Measurements from ENCODE around the gene ECI2.

The ECI2 gene

DNA sequence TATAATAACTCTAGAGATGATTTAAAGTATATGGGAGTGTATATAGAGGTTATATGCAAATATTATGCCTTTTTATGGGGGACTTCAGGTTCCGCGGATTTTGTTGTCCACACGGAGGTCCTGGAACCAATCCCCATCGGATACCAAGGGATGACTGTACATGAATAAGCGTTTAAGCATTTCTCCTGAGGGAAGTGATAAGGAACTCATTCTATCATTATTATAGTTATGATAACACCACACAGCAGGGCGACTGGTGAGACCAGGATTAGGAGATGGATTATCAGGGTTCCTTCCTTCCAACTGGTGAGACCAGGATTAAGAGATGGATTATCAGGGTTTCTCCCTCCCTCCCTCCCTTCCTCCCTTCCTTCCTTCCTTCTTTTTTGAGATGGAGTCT, 6.6 kb downstream of the ECI2 start:
- Histone ChIP-seq H4K20me1 (ENCODE audit: insufficient read depth, low read length) (no peaks in the 10 kb centered on the region), H3F3A (ENCODE audit: insufficient read depth, low read length) (no peaks in the 10 kb centered on the region), H3K9me2 (ENCODE audit: low read depth, low read length) (no peaks in the 10 kb centered on the region), H3K79me2 (ENCODE audit: insufficient read depth, low read length) (no peaks in the 10 kb centered on the region), H3K4me3 (ENCODE audit: low read depth, low read length, poor library complexity, severe bottlenecking) (no peak overlapping the region), H3K27me3 (ENCODE audit: insufficient read depth, low read length) (no peaks in the 10 kb centered on the region), H3K36me3 (ENCODE audit: insufficient read depth, low read length) (peaks cover 60% of the 10 kb centered on the region), H3K27ac (ENCODE audit: low read depth, low read length, poor library complexity, severe bottlenecking) (no peak overlapping the region), H3K4me2 (ENCODE audit: low read length) (no peak overlapping the region), H3K9ac (ENCODE audit: low read length) (no peak overlapping the region), H2AFZ (ENCODE audit: low read length) (no peak overlapping the region), H3K4me1 (ENCODE audit: insufficient read depth, low read length, severe bottlenecking) (peaks cover 4% of the 10 kb centered on the region), H3K9me3 (ENCODE audit: low read length) (peaks cover 2% of the 10 kb centered on the region; the same call in 1 of the 2 replicates)
- TF ChIP-seq, protein P1, sequence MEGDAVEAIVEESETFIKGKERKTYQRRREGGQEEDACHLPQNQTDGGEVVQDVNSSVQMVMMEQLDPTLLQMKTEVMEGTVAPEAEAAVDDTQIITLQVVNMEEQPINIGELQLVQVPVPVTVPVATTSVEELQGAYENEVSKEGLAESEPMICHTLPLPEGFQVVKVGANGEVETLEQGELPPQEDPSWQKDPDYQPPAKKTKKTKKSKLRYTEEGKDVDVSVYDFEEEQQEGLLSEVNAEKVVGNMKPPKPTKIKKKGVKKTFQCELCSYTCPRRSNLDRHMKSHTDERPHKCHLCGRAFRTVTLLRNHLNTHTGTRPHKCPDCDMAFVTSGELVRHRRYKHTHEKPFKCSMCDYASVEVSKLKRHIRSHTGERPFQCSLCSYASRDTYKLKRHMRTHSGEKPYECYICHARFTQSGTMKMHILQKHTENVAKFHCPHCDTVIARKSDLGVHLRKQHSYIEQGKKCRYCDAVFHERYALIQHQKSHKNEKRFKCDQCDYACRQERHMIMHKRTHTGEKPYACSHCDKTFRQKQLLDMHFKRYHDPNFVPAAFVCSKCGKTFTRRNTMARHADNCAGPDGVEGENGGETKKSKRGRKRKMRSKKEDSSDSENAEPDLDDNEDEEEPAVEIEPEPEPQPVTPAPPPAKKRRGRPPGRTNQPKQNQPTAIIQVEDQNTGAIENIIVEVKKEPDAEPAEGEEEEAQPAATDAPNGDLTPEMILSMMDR (IDR thresholded peaks at IDR 0.05; ENCODE audit: low read length) = no peak
- no peak for TF ChIP-seq EZH2 (IDR thresholded peaks at IDR 0.05; ENCODE audit: borderline replicate concordance, low read length)

DNA sequence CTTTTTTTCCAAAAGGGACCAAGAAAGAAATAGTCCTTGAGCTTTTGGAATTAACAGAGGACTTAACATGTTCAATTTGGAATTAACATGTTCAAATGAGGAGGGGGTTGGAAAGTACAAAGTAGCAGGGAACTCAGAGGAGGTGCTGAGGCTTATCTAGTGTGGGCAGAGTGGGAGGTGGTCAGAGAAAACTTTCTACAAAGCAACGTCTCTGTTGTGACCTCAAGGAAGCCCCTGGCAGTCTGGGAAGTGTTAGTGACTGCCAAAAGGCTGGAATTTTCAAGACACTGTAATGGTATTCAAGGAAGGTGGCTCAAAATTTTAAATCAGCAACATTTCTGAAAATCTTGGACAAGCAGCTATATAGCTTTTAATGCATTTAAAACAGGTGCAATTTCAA, 7.3 kb downstream of the ECI2 start:
- H3K9ac ChIP-seq (ENCODE audit: low read length) = no peak overlapping the region
- H2AFZ ChIP-seq (ENCODE audit: low read length) = no peak overlapping the region
- no peak overlapping the region for H3K27ac ChIP-seq (ENCODE audit: low read depth, low read length, poor library complexity, severe bottlenecking)

GRCh38 chr6:4125933-4126864, 9.2 kb downstream of the ECI2 start:
- Histone ChIP-seq H3K9ac (ENCODE audit: low read length) (no peak overlapping the region), H2AFZ (ENCODE audit: low read length) (no peak overlapping the region), H3K36me3 (ENCODE audit: insufficient read depth, low read length) (peaks cover 57% of the 10 kb centered on the region), H4K20me1 (ENCODE audit: insufficient read depth, low read length) (no peaks in the 10 kb centered on the region), H3K4me3 (ENCODE audit: low read depth, low read length, poor library complexity, severe bottlenecking) (no peak overlapping the region), H3K27ac (ENCODE audit: low read depth, low read length, poor library complexity, severe bottlenecking) (no peak overlapping the region), H3K79me2 (ENCODE audit: insufficient read depth, low read length) (no peaks in the 10 kb centered on the region), H3K27me3 (ENCODE audit: insufficient read depth, low read length) (no peaks in the 10 kb centered on the region), H3K9me3 (ENCODE audit: low read length) (peaks cover 2% of the 10 kb centered on the region; the same call in 1 of the 2 replicates), H3K4me2 (ENCODE audit: low read length) (no peak overlapping the region), H3K9me2 (ENCODE audit: low read depth, low read length) (no peaks in the 10 kb centered on the region), H3K4me1 (ENCODE audit: insufficient read depth, low read length, severe bottlenecking) (no peaks in the 10 kb centered on the region), H3F3A (ENCODE audit: insufficient read depth, low read length) (no peaks in the 10 kb centered on the region)
- TF ChIP-seq EZH2 (IDR thresholded peaks at IDR 0.05; ENCODE audit: borderline replicate concordance, low read length) = no peak
- TF ChIP-seq, protein P1 (IDR thresholded peaks at IDR 0.05; ENCODE audit: low read length) = no peak

More for the DNA sequence above, 7.3 kb downstream of the ECI2 start:
- H3K4me2 ChIP-seq (ENCODE audit: low read length) = no peak overlapping the region
- H3F3A ChIP-seq (ENCODE audit: insufficient read depth, low read length) = no peaks in the 10 kb centered on the region
- H3K9me2 ChIP-seq (ENCODE audit: low read depth, low read length) = no peaks in the 10 kb centered on the region
- H4K20me1 ChIP-seq (ENCODE audit: insufficient read depth, low read length) = no peaks in the 10 kb centered on the region
- H3K79me2 ChIP-seq (ENCODE audit: insufficient read depth, low read length) = no peaks in the 10 kb centered on the region
- TF ChIP-seq, protein P1 (IDR thresholded peaks at IDR 0.05; ENCODE audit: low read length) = no peak
- TF ChIP-seq EZH2 (IDR thresholded peaks at IDR 0.05; ENCODE audit: borderline replicate concordance, low read length) = no peak
- no peaks in the 10 kb centered on the region for H3K4me1 ChIP-seq (ENCODE audit: insufficient read depth, low read length, severe bottlenecking)
- no peak overlapping the region for H3K4me3 ChIP-seq (ENCODE audit: low read depth, low read length, poor library complexity, severe bottlenecking)
- no peaks in the 10 kb centered on the region for H3K27me3 ChIP-seq (ENCODE audit: insufficient read depth, low read length)
- peaks cover 2% of the 10 kb centered on the region; the same call in 1 of the 2 replicates for H3K9me3 ChIP-seq (ENCODE audit: low read length)
- peaks cover 60% of the 10 kb centered on the region for H3K36me3 ChIP-seq (ENCODE audit: insufficient read depth, low read length)

Measured in OCI-LY1 (cell line).